ENCODE measurements around the gene TMED9.

DNA sequence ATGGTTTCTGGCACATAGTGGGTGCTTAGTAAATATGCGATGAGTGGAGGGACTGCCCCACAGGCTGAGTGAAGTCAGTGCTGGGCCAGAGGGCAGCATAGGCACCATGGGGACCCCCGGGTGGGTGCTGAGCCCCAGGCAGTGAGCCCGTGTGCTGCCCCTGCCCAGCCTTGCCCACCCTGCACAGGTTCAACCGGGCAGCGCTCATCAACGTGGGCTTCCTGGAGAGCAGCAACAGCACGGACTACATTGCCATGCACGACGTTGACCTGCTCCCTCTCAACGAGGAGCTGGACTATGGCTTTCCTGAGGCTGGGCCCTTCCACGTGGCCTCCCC, 15.1 kb downstream of the TMED9 start:
- TF ChIP-seq, protein P1, sequence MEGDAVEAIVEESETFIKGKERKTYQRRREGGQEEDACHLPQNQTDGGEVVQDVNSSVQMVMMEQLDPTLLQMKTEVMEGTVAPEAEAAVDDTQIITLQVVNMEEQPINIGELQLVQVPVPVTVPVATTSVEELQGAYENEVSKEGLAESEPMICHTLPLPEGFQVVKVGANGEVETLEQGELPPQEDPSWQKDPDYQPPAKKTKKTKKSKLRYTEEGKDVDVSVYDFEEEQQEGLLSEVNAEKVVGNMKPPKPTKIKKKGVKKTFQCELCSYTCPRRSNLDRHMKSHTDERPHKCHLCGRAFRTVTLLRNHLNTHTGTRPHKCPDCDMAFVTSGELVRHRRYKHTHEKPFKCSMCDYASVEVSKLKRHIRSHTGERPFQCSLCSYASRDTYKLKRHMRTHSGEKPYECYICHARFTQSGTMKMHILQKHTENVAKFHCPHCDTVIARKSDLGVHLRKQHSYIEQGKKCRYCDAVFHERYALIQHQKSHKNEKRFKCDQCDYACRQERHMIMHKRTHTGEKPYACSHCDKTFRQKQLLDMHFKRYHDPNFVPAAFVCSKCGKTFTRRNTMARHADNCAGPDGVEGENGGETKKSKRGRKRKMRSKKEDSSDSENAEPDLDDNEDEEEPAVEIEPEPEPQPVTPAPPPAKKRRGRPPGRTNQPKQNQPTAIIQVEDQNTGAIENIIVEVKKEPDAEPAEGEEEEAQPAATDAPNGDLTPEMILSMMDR (IDR thresholded peaks at IDR 0.05; ENCODE audit: low read length) = no peak
- TF ChIP-seq EZH2 (optimal IDR thresholded peaks at IDR 0.05; ENCODE audit: low read depth, low read length) = no peak
